Neutrophil (primary cell): ENCODE results near the gene PRR3.
"Not testable (repeated sequence)": the region's sequence is repeated elsewhere in the genome, so short reads cannot be mapped to it uniquely, and the experiment has no call there.

Source experiments
- H3K27ac ChIP-seq: fragments of 200-600 bp; sonication (generic); 2 replicates; pipeline ENCODE4 v1.5.1; 2016; ENCODE audit warnings: mild to moderate bottlenecking, moderate library complexity
- H3K27me3 ChIP-seq: fragments of 200-600 bp; sonication (generic); 2 replicates; pipeline ENCODE4 v1.6.0; 2016; ENCODE audit warnings: mild to moderate bottlenecking
- H3K36me3 ChIP-seq: fragments of 200-600 bp; sonication (generic); 2 replicates; pipeline ENCODE4 v1.5.1; 2017
- H3K4me1 ChIP-seq, 2 experiments: fragments of 200-600 bp in 1 of 2; sonication (generic) in 1 of 2; 1 replicate in 1 of 2; 2 replicates in 1 of 2; pipeline versions ENCODE4 v1.5.1 to v1.6.1; 2013 to 2016; ENCODE audit warnings: low read depth in 1 of 2, low read length in 1 of 2, mild to moderate bottlenecking in 1 of 2, moderate library complexity in 1 of 2; ENCODE audit not compliant: control insufficient read depth in 1 of 2, insufficient read depth in 1 of 2
- H3K4me3 ChIP-seq, 2 experiments: fragments of 200-600 bp in 1 of 2; sonication (generic) in 1 of 2; 1 replicate in 1 of 2; 2 replicates in 1 of 2; pipeline ENCODE4 v1.5.1; 2013 to 2016; ENCODE audit warnings: low read depth in 1 of 2, low read length in 1 of 2, mild to moderate bottlenecking in 1 of 2, moderate library complexity in 1 of 2
- H3K9me3 ChIP-seq: fragments of 200-600 bp; sonication (generic); 2 replicates; pipeline ENCODE4 v1.5.1; 2016
- TF ChIP-seq, protein P1 (sequence below): fragments of 200-600 bp; sonication (generic); IDR thresholded peaks from 2 replicates; pipeline ENCODE4 v1.5.1; 2016; ENCODE audit warnings: antibody characterized with exemption

Gene PRR3

DNA sequence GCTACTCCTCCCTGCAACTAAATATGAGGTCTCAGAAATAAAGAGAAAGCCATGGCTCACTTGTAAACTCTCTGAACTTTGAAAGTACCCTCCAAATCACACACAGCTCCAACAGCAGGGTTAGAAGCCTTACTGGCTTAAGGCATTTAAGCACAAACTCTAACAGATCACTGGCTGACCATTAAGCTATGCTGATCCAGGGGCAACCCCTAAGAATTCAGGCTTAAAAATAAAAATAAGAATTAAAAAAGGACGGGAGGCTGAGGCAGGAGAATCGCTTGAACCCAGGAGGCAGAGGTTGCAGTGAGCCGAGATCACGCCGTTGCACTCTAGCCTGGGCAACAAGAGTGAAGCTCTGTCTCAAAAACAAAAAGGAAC is 45.9 kb upstream of the PRR3 start:
- H3K4me1 ChIP-seq, result peaks cover 78 to 84% of the 10 kb centered on the region in 2 experiments
- H3K27me3 ChIP-seq, result no peaks in the 10 kb centered on the region

DNA sequence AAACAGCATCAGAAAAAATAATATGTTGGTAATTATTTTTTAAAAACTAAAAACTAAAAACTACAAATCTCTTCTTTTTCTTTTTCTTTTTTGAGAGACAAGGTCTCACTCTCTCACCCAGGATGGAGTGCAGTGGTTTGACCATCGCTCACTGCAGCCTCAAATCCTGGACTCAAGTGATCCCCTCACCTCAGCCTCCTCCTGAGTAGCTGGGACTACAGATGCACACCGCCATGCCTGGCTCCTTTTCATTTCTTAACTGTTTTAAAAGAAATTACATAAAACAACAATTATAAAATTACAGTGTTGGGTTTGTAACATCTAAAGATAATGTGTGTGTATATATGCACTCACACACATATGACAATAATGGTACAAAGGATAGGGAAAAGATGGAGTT is 43.6 kb upstream of the PRR3 start:
- peaks cover 89% of the 10 kb centered on the region in 2 experiments for H3K4me1 ChIP-seq
- no peaks in the 10 kb centered on the region for H3K36me3 ChIP-seq
- H3K27ac ChIP-seq, result peak overlapping the region; percentile 95
- no peaks in the 10 kb centered on the region for H3K27me3 ChIP-seq
- no peaks in the 10 kb centered on the region for H3K9me3 ChIP-seq
- H3K4me3 ChIP-seq, result no peak overlapping the region
- TF ChIP-seq, protein P1, sequence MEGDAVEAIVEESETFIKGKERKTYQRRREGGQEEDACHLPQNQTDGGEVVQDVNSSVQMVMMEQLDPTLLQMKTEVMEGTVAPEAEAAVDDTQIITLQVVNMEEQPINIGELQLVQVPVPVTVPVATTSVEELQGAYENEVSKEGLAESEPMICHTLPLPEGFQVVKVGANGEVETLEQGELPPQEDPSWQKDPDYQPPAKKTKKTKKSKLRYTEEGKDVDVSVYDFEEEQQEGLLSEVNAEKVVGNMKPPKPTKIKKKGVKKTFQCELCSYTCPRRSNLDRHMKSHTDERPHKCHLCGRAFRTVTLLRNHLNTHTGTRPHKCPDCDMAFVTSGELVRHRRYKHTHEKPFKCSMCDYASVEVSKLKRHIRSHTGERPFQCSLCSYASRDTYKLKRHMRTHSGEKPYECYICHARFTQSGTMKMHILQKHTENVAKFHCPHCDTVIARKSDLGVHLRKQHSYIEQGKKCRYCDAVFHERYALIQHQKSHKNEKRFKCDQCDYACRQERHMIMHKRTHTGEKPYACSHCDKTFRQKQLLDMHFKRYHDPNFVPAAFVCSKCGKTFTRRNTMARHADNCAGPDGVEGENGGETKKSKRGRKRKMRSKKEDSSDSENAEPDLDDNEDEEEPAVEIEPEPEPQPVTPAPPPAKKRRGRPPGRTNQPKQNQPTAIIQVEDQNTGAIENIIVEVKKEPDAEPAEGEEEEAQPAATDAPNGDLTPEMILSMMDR, result no peak

More for the DNA sequence above, 45.9 kb upstream of the PRR3 start:
- H3K4me3 ChIP-seq, result peak overlapping the region in 1 of 2 experiments; percentile 58
- TF ChIP-seq, protein P1, result no peak
- peak overlapping the region; percentile 94 for H3K27ac ChIP-seq
- no peaks in the 10 kb centered on the region for H3K36me3 ChIP-seq
- no peaks in the 10 kb centered on the region for H3K9me3 ChIP-seq

DNA sequence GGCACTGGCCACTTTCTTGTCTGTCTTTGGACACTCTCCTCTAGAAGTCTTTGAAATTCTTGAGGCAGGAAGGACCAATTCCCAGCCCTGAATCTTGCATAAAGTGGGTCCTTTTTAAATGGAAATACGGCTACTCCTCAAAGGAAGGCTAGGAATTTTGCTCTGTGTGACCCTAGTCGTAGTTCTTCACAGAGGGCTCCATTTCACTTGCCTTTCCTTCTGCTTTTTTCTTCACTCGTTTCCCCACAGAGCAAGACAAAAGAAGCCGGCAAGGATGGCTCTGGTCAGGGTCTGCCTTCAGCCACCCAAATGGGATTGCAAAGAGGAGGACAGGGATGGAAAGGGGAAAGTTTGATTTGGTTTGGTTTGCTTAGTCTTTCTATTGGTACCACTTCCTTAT is 42.0 kb upstream of the PRR3 start:
- Histone ChIP-seq H3K4me1 (peaks cover 72 to 85% of the 10 kb centered on the region in 2 experiments), H3K4me3 (peak overlapping the region; percentile 66 to 74), H3K9me3 (no peaks in the 10 kb centered on the region), H3K36me3 (no peaks in the 10 kb centered on the region), H3K27ac (peak overlapping the region; percentile 95), H3K27me3 (no peaks in the 10 kb centered on the region)
- TF ChIP-seq, protein P1, result no peak

DNA sequence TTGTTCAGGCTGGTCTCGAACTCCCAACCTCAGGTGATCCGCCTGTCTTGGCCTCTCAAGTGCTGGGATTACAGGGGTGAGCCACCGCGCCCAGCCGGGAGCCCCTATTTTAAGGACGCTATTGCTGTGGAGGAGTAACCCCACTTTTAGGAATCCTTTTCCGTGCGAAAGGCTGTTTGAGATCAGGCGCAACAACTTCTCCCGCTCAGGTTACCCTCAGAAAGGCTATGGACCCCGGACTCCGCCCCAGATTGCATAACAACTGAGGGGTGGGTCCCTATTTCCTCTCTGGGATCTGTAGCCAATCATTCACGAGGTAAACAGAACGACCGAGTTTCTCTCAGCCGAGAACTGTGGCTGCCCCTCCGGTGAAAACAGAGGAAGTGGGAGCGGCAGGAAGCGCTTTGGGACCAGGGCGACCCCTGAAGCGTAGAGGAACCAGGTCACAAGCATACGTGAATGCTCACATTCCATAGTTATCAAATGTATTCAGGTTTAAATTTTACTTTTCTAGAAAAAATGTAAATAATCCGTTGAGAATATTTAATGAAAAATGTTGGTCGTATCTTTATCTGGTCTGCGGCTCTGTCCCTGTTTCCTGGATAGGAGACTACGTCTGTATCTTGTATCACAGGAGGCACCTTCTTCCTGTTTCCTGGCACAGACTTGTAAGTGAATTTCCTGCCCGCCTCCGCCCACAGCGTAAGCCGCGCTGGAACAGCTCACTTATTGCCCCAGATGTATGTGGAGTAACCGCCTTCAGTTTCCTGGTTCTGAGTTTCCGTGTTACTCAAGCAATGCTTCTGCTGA is 40.9 kb upstream of the PRR3 start:
- Histone ChIP-seq H3K9me3 (no peaks in the 10 kb centered on the region), H3K27me3 (no peaks in the 10 kb centered on the region), H3K27ac (peak overlapping the region; percentile 95), H3K4me3 (peak overlapping the region; percentile 66 to 74), H3K4me1 (peaks cover 62 to 76% of the 10 kb centered on the region in 2 experiments), H3K36me3 (no peaks in the 10 kb centered on the region)
- TF ChIP-seq, protein P1, result peak; percentile 3

DNA sequence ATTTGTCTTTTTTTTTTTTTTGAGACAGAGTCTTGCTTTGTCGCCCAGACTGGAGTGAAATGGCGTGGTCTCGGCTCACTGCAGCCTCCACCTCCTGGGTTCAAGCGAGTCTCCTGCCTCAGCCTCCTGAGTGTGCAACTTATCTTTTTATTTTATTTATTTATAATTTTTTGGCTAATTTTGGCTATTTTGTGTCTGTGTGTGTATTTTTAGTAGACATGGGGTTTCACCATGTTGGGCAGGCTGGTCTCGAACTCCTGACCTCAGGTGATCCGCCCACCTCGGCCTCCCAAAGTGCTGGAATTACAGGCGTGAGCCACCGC is 40.4 kb upstream of the PRR3 start:
- H3K36me3 ChIP-seq, H3K9me3 ChIP-seq, H3K27me3 ChIP-seq: not testable (repeated sequence)
- Histone ChIP-seq H3K27ac (peak overlapping the region; percentile 95), H3K4me3 (peak overlapping the region; percentile 66 to 74), H3K4me1 (peaks cover 56 to 71% of the 10 kb centered on the region in 2 experiments)

DNA sequence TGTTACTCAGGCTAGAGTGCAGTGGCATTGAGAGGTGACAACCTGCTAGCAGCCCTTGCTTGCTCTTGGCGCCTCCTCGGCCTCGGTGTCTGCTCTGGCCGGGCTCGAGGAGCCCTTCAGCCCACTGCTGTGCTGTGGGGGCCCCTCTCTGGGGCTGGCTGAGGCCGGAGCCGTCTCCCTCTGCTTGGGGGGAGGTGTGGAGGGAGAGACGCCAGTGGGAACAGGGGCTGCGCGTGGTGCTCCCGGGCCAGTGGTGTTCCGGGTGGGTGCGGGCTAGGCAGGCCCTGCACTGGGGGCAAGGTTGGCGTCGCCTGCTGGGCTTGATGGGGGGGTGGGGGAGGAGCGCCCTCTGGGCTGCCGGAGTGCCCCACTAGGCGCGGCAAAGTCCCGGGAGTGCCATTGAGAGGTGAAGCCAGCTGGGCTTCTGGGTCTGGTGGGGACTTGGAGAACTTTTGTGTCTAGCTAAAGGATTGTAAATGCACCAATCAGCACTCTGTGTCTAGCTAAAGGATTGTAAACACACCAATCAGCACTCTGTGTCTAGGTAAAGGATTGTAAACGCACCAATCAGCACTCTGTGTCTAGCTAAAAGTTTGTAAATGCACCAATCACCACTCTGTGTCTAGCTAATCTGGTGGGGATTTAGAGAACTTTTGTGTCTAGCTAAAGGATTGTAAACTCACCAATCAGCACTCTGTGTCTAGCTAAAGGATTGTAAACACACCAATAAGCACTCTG is 39.2 kb upstream of the PRR3 start:
- H3K9me3 ChIP-seq, H3K36me3 ChIP-seq, H3K27me3 ChIP-seq: not testable (repeated sequence)
- Histone ChIP-seq H3K4me1 (peaks cover 47 to 63% of the 10 kb centered on the region in 2 experiments), H3K27ac (peak overlapping the region; percentile 95), H3K4me3 (peak overlapping the region in 1 of 2 experiments; percentile 66)

DNA sequence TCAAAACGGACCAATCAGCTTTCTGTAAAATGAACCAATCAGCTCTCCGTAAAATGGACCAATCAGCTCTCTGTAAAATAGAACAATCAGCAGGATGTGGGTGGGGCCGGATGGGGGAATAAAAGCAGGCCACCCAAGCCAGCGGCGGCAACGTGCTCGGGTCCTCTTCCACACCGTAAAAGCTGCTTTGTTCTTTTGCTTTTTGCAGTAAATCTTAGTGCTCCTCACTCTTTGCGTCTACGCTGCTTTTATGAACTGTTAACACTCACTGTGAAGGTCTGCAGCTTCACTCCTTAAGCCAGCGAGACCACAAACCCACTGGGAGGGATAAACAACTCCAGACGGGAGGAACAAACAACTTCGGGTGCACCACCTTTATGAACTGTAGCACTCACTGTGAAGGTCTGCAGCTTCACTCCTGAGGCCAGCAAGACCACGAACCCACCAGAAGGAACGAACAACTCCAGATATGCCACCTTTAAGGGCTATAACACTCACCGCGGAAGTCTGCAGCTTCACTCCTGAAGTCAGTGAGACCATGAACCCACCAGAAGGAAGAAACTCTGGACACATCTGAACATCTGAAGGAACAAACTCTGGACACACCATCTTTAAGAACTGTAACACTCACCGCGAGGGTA is 38.5 kb upstream of the PRR3 start:
- not testable (repeated sequence) for H3K27me3 ChIP-seq, H3K4me3 ChIP-seq, H3K9me3 ChIP-seq, H3K36me3 ChIP-seq
- Histone ChIP-seq H3K4me1 (peaks cover 40 to 56% of the 10 kb centered on the region in 2 experiments), H3K27ac (peak overlapping the region; percentile 95)
